ENCODE measurements around the gene HUS1B.

Gene HUS1B

GRCh38 chr6:622462-622861, 34.4 kb downstream of the HUS1B start:
- DNase-seq (ENCODE audit: low read depth, low spot score), result no peak

GRCh38 chr6:621931-622330, 35.0 kb downstream of the HUS1B start:
- DNase-seq (ENCODE audit: low read depth, low spot score), result no peak

GRCh38 chr6:620950-621349, 36.0 kb downstream of the HUS1B start:
- no peak for DNase-seq (ENCODE audit: low read depth, low spot score)

- no peak for DNase-seq (ENCODE audit: low read depth, low spot score)
Measured at GRCh38 chr6:620166-620565, 36.7 kb downstream of the HUS1B start.

- DNase-seq (ENCODE audit: low read depth, low spot score), result no peak
Measured at GRCh38 chr6:617456-618100, 39.3 kb downstream of the HUS1B start.

GRCh38 chr6:613981-614380, 42.9 kb downstream of the HUS1B start:
- DNase-seq (ENCODE audit: low read depth, low spot score), result no peak

- no peak for DNase-seq (ENCODE audit: low read depth, low spot score)
Measured at GRCh38 chr6:611928-612327, 45.0 kb downstream of the HUS1B start.

GRCh38 chr6:610882-611281, 46.0 kb downstream of the HUS1B start:
- no peak for DNase-seq (ENCODE audit: low read depth, low spot score)

GRCh38 chr6:609905-610304, 47.0 kb downstream of the HUS1B start:
- no peak for DNase-seq (ENCODE audit: low read depth, low spot score)

- DNase-seq (ENCODE audit: low read depth, low spot score), result no peak
Measured at GRCh38 chr6:606829-607379, 50.0 kb downstream of the HUS1B start.
